Vagina (tissue), 2 donors: Measurements from ENCODE around the gene CENATAC.

Experiments
- CTCF ChIP-seq, 3 experiments: fragments of 450-650 bp in 2 of 3; fragments of 200-600 bp in 1 of 3; sonication (generic) in 1 of 3; IDR thresholded peaks; one replicate each; pipeline ENCODE4 v1.5.1; 2017 to 2019; ENCODE audit warnings: antibody characterized with exemption in 3 of 3, mild to moderate bottlenecking in 2 of 3, moderate library complexity in 2 of 3
- POLR2A ChIP-seq, 2 donors: fragments of 450-650 bp; IDR thresholded peaks; one replicate each; pipeline ENCODE4 v1.6.1; 2017; ENCODE audit warnings: antibody characterized with exemption in 2 of 2, mild to moderate bottlenecking in 2 of 2, moderate library complexity in 2 of 2
- POLR2AphosphoS5 ChIP-seq, 2 donors: sonication (generic); formaldehyde crosslinking; IDR thresholded peaks; one replicate each; pipeline ENCODE4 v1.9.0; 2017; ENCODE audit warnings: antibody characterized with exemption in 2 of 2, mild to moderate bottlenecking in 2 of 2, low read depth in 1 of 2; ENCODE audit not compliant: insufficient read depth in 1 of 2

- TF ChIP-seq CTCF (IDR thresholded peaks at IDR 0.05), result no peak
- TF ChIP-seq POLR2AphosphoS5 (IDR thresholded peaks at IDR 0.05; ENCODE audit: insufficient read depth in 1 of 2, low read depth in 1 of 2), result no peak
- TF ChIP-seq POLR2A (IDR thresholded peaks at IDR 0.05), result no peak
Observed at GRCh38 chr11:119006656-119007055, 8.7 kb downstream of the CENATAC start.
